Neural crest cell (in vitro differentiated cells): ENCODE results near the gene CXCL10. TPM values are rescaled to one million over a fixed set of nuclear protein-coding genes. Genes with fewer than 3 reads are reported as not detected.

ENCODE experiments used
- DNase-seq: peaks from one replicate; pipeline ENCODE4 v3.0.0; 2021; ENCODE audit warnings: low read depth, mixed read lengths, low spot score
- H3K27ac Mint-ChIP-seq: one replicate; pipeline ENCODE4 v1.8.0; 2021; ENCODE audit warnings: mild to moderate bottlenecking, mixed read lengths; ENCODE audit not compliant: unreplicated experiment
- H3K27me3 Mint-ChIP-seq: 2 replicates; pipeline ENCODE4 v1.8.0; 2021; ENCODE audit warnings: low read depth, mild to moderate bottlenecking, mixed read lengths
- H3K36me3 Mint-ChIP-seq: 2 replicates; pipeline ENCODE4 v1.8.0; 2021; ENCODE audit warnings: low read depth, mild to moderate bottlenecking, mixed read lengths
- H3K4me1 Mint-ChIP-seq: 2 replicates; pipeline ENCODE4 v1.8.0; 2021; ENCODE audit warnings: mixed read lengths
- H3K4me3 Mint-ChIP-seq: one replicate; pipeline ENCODE4 v1.8.0; 2021; ENCODE audit warnings: mild to moderate bottlenecking, mixed read lengths
- H3K9me3 Mint-ChIP-seq: 2 replicates; pipeline ENCODE4 v1.8.0; 2021; ENCODE audit warnings: mixed read lengths
- CTCF ChIP-seq: fragments of 200-600 bp; sonication (generic); conservative IDR thresholded peaks from 2 replicates; pipeline ENCODE4 v1.5.0; 2021; ENCODE audit warnings: antibody characterized with exemption, mild to moderate bottlenecking
- total RNA-seq: library from RNA; stranded (reverse); gene quantifications from 2 replicates; pipeline ENCODE4 v1.2.1, GENCODE V29; 2021

CXCL10 gene
- total RNA-seq, 1 donor from 2014 or later = not detected

GRCh38 chr4:76036855-76037254, 13.6 kb upstream of the CXCL10 start:
- TF ChIP-seq CTCF = no peak
- Mint-ChIP-seq H3K27me3 (no peaks in the 10 kb centered on the region), H3K4me3 (no peak overlapping the region), H3K4me1 (no peaks in the 10 kb centered on the region), H3K27ac (no peak overlapping the region), H3K36me3 (no peaks in the 10 kb centered on the region), H3K9me3 (no peaks in the 10 kb centered on the region)
- DNase-seq = no peak

GRCh38 chr4:76035799-76036380, 12.6 kb upstream of the CXCL10 start, which contains the start of gene CXCL11:
TSS of gene CXCL11 (minus strand) at chr4:76036070. CDS start at chr4:76035987, 83 bp downstream.
- Mint-ChIP-seq H3K27ac (no peak within 1 kb of the TSS), H3K9me3 (no peaks in the 10 kb centered on the region), H3K4me1 (no peaks in the 10 kb centered on the region), H3K36me3 (no peaks in the 10 kb centered on the region), H3K4me3 (no peak within 1 kb of the TSS), H3K27me3 (no peaks in the 10 kb centered on the region)
- TF ChIP-seq CTCF = no peak
- DNase-seq = no peak

- Mint-ChIP-seq H3K27ac (no peak overlapping the region), H3K36me3 (no peaks in the 10 kb centered on the region), H3K27me3 (peaks cover 4% of the 10 kb centered on the region), H3K4me1 (no peaks in the 10 kb centered on the region), H3K4me3 (no peak overlapping the region), H3K9me3 (no peaks in the 10 kb centered on the region)
- DNase-seq = no peak
- TF ChIP-seq CTCF = no peak
These were observed 11.8 kb upstream of the CXCL10 start for GRCh38 chr4:76035141-76035540.

GRCh38 chr4:76029300-76029699, 6.0 kb upstream of the CXCL10 start:
- H3K27me3 Mint-ChIP-seq = peaks cover 8% of the 10 kb centered on the region
- no peaks in the 10 kb centered on the region for H3K9me3 Mint-ChIP-seq
- no peaks in the 10 kb centered on the region for H3K4me1 Mint-ChIP-seq
- H3K36me3 Mint-ChIP-seq = no peaks in the 10 kb centered on the region
- no peak for DNase-seq
- H3K4me3 Mint-ChIP-seq = no peak overlapping the region
- TF ChIP-seq CTCF = no peak
- no peak overlapping the region for H3K27ac Mint-ChIP-seq

- Mint-ChIP-seq H3K4me3 (no peak overlapping the region), H3K27me3 (peaks cover 8% of the 10 kb centered on the region), H3K27ac (no peak overlapping the region), H3K36me3 (no peaks in the 10 kb centered on the region), H3K9me3 (no peaks in the 10 kb centered on the region), H3K4me1 (no peaks in the 10 kb centered on the region)
- DNase-seq = no peak
- TF ChIP-seq CTCF = no peak
These were observed 5.1 kb upstream of the CXCL10 start for GRCh38 chr4:76028350-76028765.
